ENCODE data around the gene TULP1.
A peak's percentile ranks its signal among the peaks of the same experiment; 100 is the strongest.

Gene TULP1

GRCh38 chr6:35454391-35455110, 58.1 kb downstream of the TULP1 start:
- DNase-seq, result no peak

- no peak for DNase-seq
Measured at GRCh38 chr6:35453236-35453635, 59.5 kb downstream of the TULP1 start.

GRCh38 chr6:35452183-35453090, 60.3 kb downstream of the TULP1 start, which contains the start of gene FANCE:
FANCE (plus strand) TSS chr6:35452338; CDS start chr6:35452546, 208 bp downstream.
- peak; percentile 94 for DNase-seq

GRCh38 chr6:35451354-35452182, 61.1 kb downstream of the TULP1 start:
- no peak for DNase-seq

GRCh38 chr6:35449287-35449881, 63.3 kb downstream of the TULP1 start:
- DNase-seq, result peak; percentile 80

- DNase-seq, result no peak
Measured at GRCh38 chr6:35448191-35448590, 64.5 kb downstream of the TULP1 start.
